ENCODE data around the gene NUAK2.
"Not testable (repeated sequence)": the region's sequence is repeated elsewhere in the genome, so short reads cannot be mapped to it uniquely, and the experiment has no call there.

NUAK2 gene

DNA sequence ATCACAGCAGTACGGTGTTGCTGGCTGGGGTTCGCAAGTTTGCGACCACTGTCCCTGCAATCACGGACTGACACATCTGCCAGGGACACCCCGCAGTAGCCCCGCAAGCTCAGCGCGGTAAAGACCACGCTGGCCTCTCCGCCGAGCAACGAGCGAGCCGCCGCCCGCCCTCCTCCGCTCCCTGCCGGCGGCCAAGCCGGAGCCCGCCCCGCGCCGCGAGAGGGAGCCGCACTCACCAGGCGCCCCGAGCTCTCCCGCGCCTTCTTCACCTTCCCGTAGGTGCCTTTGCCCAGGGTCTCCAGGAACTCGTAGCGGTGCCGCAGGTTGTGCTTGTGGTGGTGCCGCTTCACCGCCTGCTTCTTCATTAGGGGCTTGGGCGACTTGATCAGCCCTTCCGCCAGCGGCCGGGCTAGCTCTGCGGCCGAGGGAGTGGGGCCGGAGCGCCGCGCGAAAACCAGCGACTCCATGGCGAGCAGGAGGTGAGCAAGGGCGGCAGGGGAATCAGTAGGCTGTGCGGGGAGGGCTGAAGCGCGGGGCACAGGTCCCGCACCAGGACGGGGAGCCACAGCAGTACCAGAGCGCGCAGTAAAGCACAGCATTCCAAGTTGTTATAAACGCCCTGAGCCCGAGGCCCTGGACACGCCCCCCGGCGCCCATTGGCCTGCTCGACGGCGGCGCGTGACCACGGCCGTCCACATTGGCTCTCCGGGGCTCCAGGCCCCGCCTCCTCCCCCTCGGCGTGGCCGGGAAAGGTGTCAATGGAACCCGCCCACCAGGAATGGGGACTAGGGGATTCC is at the start of gene NUAK2:
Gene NUAK2, minus strand, starts transcription at position 584 of the 797 bp plus-strand sequence. Its CDS starts 117 bp downstream, at position 467.
- peak; percentile 59 to 74 for DNase-seq (ENCODE audit: low read depth in 2 of 2, low spot score in 1 of 2)

DNA sequence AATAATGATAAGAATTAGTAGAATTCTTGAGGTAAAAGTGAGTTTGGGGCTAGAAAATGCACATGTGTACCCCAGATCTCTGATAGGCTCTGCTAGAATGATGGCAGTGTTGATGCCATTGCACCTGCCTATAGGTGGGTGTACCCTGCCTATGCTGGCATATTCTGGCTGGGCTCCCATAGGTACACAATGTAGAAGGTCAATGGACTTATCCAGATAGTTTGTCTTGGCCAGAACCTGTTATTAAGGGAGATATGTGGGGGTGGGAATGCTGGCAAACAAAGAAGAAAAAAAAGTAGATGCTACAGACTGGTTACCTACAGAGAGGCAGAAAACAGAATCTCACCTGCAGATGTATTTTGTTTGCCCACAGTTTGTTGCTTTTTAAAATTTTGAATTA is 49.2 kb upstream of the NUAK2 start:
- no peak for DNase-seq (ENCODE audit: low read depth in 2 of 2, low spot score in 1 of 2)

- no peak for DNase-seq (ENCODE audit: low read depth in 2 of 2, low spot score in 1 of 2)
Measured at GRCh38 chr1:205369701-205370123, 48.2 kb upstream of the NUAK2 start.

- no peak for DNase-seq (ENCODE audit: low read depth in 2 of 2, low spot score in 1 of 2)
Measured at GRCh38 chr1:205368478-205368877, 46.9 kb upstream of the NUAK2 start.

GRCh38 chr1:205365945-205366463 is 44.5 kb upstream of the NUAK2 start:
- DNase-seq (ENCODE audit: low read depth in 2 of 2, low spot score in 1 of 2) = no peak

DNA sequence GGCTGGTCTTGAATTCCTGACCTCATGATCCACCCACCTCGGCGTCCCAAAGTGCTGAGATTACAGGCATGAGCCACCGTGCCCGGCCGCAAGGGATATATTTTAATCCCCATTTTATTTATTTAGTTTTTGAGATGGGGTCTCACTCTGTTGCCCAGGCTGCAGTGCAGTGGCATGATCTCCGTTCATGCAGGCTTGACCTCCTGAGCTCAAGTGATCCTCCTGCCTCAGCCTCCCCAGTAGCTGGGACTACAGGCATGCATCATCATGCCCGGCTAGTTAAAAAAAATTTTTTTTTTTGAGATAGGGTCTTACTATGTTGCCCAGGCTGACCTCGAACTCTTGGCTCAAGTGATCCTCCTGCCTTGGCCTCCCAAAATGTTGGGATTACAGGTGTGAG is 43.5 kb upstream of the NUAK2 start:
- not testable (repeated sequence) for DNase-seq (ENCODE audit: low read depth in 2 of 2, low spot score in 1 of 2)

GRCh38 chr1:205360891-205361290 is 39.3 kb upstream of the NUAK2 start:
- DNase-seq (ENCODE audit: low read depth in 2 of 2, low spot score in 1 of 2) = no peak

GRCh38 chr1:205359771-205360565 is 38.4 kb upstream of the NUAK2 start:
- DNase-seq (ENCODE audit: low read depth in 2 of 2, low spot score in 1 of 2) = no peak

DNA sequence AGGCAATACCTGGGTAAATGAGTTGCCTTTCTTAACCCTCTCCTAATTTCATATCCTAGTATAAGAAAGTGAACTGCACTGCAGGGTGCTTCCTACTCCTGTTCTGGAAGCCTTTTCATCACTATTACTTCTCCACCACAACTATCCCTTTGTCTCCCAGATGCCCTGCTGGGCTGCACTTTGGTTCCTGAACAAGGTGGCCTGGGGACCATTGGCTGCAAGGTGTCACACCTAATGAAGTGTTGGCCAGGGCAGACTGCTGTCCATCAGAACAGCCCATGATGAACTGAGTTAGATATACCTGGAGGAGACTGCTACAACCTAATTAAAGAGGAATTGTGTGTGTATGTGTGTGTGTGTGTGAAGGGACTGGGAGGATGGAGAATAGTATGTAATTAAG is 37.0 kb upstream of the NUAK2 start:
- DNase-seq (ENCODE audit: low read depth in 2 of 2, low spot score in 1 of 2) = no peak

DNA sequence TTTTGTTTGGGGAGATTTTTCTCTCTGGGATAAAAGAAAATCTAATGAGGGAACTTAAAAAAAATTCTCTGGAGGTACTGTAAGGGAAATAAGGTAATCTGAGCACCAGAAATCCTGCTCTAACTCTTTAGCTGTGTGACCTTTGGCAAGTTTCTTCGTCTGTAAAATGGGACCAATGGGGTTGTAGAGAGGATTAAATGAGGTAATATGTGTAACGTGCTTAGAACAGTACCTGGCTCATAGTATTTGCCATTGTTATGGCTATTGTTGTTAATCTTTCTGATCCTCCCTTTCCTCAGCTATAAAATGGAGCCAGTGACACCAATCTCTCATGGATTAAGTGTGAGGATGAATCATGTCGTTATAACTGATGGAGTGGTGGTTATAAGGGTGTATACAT is 36.0 kb upstream of the NUAK2 start:
- DNase-seq (ENCODE audit: low read depth in 2 of 2, low spot score in 1 of 2) = no peak

DNA sequence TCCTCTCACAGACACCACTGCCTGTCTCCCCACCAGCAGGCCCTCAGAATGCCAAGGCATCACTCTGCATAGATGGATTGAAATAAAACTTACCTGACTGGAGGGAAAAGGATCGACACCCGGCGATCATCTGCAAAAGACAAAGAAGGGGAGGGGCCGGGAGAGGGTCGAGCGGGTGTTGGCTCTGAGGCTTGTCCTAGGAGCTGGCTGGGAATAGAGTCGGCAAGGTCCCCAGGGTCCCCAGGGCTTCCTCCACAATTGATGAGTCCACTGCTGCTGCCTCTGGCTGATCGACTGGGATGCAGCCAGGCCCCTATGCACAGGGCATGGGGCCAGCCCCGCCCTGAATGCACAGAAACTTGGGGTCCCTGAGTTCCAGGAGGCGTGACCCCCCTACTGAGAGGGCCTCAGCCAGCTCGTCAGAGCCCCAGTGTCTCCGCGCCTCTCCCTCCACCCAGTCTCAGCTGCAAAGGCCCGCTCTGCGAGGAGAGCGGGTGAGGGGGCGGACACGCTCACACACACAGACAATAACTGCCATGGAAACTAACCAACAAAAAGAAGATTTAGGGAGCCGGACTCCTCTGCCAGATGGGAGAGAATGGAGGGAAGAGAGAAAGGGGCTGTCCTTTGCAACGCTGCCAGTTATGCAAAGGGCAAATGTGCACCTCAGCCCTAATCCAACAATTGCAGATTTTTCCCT is 35.0 kb upstream of the NUAK2 start, which contains the start of gene KLHDC8A:
Gene KLHDC8A, minus strand, starts transcription at position 483 of the 700 bp plus-strand sequence. CDS start 13,318 bp downstream, outside the sequence.
- no peak for DNase-seq (ENCODE audit: low read depth in 2 of 2, low spot score in 1 of 2)

DNA sequence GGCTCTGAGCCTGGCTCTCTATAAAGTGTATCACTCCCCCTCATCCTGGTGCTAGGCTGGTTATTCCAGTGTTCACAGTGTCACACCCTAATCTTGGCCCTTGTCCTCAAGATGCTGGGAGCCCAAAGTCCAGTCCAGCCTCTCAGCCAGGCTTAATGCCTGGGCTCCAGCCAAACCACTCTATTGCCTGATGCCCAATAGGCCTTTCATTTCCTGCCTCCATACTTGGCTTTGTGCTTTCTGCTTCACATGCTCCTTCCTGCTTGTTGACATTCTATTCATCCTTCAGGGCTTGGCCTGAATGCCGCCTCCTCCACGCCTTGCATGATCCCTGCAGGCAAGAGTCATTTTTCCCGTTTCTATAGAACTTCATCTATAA is 33.5 kb upstream of the NUAK2 start:
- DNase-seq (ENCODE audit: low read depth in 2 of 2, low spot score in 1 of 2) = no peak

DNA sequence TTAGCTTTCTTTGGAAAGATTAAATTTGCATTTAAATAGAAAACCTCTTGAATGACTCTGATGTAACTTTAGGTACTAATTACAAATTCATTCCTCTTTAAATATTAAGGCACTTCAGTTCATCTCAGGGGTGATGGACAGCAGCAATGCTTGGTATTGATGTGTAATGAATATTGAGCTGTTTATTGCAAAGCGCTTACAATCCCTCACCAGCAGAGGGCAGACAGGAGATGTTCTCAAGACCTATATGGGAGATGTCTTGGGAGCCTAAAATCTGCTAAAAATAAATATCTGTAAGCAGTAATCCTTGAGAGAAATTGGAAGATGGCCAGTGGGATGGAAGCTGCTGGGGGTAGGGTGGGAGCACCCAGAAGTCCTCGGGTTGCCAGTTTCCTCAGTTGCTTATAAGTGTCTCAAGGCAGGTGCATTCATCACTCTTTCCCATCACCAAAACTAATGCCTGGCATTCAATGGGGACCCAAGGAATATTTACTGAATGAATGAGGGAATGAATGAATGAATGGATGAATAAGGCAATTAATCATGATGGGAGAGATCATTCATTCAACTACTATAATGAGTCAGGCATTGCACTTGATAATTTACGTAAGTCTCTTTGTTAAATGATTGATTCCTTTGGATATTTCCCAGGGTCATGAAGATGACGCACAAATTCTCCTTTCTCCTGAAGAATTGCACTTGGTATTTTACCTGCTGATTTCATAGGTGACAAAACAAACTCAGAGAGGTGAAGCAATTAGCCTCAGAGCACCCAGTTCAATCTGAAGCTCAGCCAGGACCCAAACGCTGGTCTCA is 32.9 kb upstream of the NUAK2 start:
- DNase-seq (ENCODE audit: low read depth in 2 of 2, low spot score in 1 of 2) = peak in 1 of 2 donors; percentile 36

DNA sequence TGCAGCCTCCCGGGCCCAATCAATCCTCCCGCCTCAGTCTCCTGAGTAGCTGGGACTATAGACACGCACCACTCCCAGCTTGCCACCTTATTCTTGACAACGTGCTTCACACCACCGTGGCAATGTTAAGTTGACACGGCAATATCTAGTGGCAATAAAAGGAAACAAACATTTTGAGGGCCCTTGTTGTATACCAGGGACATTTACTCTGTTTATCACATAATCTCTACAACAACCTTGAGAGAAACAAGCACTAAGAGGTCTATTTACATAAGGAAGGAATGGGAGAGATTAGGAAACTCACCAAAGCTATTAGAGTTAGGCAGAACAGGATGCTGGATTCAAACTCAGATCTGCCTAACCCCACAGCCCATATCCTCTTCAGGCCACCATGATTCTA is 32.1 kb upstream of the NUAK2 start:
- DNase-seq (ENCODE audit: low read depth in 2 of 2, low spot score in 1 of 2) = no peak

DNA sequence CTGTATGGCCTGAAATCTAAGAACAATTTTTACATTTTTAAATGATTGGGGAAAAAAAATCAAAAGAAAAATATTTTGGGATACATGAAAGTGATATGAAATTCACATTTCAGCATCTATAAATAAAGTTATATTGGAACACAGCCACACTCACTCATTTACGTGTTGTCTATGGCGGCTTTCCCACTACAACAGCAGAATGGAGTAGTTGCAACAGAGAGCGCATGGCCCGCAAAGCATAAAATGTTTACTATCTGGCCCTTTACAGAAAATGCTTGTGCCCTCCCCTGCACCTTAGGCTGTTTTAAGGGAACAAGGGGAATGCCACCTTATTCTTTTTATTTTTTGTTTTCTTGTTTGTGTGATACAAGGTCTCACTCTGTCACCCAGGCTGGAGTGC is 31.6 kb upstream of the NUAK2 start:
- no peak for DNase-seq (ENCODE audit: low read depth in 2 of 2, low spot score in 1 of 2)

DNA sequence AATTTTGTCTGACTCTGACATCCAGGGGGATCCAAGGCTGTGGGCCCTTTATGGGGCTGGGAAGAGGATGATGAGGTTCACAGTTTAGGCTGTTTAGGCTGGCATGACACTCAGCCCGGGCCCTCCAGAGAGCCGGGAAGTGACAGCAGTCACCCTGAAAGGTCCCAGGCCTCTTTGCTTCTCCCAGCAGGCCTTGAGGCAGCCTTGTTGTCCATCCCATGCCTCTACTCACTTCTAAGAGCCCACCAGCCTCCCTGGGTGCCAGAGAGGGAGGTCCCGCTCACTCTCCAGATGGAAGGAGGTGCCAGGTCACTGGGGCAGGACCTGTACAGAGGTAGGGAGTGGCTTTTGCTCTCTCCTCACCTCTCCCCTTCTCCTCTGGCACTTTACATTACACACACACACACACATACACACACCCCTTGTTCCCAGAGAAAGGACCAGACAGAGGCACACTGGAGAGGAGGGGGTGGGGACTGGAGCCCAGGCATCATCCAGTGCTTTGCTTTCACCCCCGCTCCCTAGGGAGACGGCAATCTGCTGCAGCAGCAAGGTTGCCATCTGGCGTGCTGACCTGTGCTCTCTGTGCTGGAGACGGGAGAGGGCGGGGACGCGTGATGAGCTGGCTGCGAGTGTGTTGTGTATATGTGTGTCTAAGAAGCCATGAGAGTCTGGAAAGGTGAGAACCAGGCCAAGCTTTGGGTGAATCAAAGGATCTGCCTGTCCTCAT is 30.6 kb upstream of the NUAK2 start:
- DNase-seq (ENCODE audit: low read depth in 2 of 2, low spot score in 1 of 2) = no peak

GRCh38 chr1:205350691-205351141 is 29.2 kb upstream of the NUAK2 start:
- no peak for DNase-seq (ENCODE audit: low read depth in 2 of 2, low spot score in 1 of 2)

DNA sequence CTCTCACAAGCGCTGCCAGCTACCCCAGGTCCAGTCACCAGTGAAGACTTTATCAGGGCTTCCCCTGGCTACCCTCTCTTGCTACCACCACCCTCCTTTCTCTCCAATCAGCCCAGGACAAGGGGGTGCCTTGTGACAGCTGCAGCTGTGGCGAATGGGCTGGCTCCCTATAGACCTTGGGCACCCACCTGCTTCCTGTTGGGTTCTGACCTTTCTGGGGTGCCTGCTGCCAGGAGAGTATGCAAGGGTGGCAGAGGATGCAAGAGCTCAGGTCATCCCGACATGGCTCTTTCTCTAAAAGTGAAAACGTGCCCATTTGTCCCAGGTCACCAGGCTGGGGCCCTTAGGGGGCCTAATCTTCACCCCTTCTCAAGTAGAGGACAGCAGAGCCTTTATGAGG is 28.6 kb upstream of the NUAK2 start:
- DNase-seq (ENCODE audit: low read depth in 2 of 2, low spot score in 1 of 2) = no peak

DNA sequence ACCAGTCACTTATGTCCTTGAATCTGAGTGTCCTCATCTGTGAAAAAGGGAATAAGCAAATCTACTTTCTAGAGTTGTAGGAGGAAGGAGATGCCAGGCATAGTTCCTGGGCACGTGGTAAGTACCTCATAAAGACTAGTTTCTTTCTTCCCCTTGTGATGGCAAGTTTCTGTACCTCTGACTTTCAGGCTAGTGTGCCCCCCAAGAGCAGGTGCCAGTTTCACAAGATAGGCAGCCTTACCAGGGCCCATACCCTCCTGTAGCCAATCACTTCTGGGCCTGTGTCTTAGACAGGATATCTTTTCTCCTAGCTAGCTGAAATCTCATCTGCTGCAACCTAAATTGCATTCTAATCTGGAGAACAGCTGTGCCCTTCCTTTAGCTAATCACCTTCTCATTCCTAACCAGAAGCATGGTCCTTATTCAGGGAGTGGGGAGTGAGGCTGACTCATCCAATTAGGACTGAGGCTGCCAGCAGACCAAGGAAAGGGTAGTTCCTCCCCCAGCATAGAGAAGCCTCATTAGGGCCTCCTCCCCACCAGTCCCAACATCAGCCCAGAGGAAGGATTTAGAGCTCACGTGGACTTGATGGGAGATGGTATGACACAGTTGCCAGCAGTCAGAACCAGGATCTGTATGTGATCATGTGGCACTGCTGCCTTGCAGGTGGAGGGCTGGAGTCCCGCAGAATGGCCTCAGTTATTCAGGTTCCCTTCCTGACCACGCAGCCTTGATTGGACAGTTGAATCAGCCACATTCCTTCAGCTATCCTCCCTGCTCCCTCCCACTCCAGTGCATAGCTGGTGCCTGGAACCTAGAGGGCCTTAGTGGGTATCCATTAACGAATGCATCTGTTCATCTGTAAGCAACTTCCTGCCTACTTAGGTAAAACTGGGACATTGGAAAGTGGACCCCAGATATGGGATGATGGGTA is 27.3 kb upstream of the NUAK2 start:
- DNase-seq (ENCODE audit: low read depth in 2 of 2, low spot score in 1 of 2) = no peak
